Gastrocnemius medialis (tissue), 4 donors: ENCODE measurements around the gene HOXB2. TPM values are rescaled to one million over a fixed set of nuclear protein-coding genes. Genes with fewer than 3 reads are reported as not detected.

Experiments used
- ATAC-seq, 2 donors: fragments of 150-250 bp; one replicate each; pipeline ENCODE4 v1.9.1; 2016
- DNase-seq, 2 donors: peaks; one replicate each; pipeline ENCODE4 v3.0.0-alpha.2; 2019
- H3K27ac ChIP-seq, 4 donors: fragments of 200-600 bp; sonication (generic); 1 replicate in 1 of 4; 2 replicates in 3 of 4; pipeline ENCODE4 v1.5.1; 2016 to 2018; ENCODE audit warnings: mild to moderate bottlenecking in 2 of 4, moderate library complexity in 1 of 4
- H3K27me3 ChIP-seq, 3 donors: fragments of 200-600 bp; sonication (generic) in 2 of 3; 1 replicate in 1 of 3; 2 replicates in 2 of 3; pipeline versions ENCODE4 v1.5.1 to v1.6.0; 2016 to 2019; ENCODE audit warnings: mild to moderate bottlenecking in 1 of 3, moderate library complexity in 1 of 3
- H3K36me3 ChIP-seq, 2 donors: fragments of 200-600 bp; sonication (generic) in 1 of 2; one replicate each; pipeline ENCODE4 v1.5.1; 2017 to 2018
- H3K4me1 ChIP-seq, 2 donors: fragments of 200-600 bp; sonication (generic) in 1 of 2; one replicate each; pipeline ENCODE4 v1.5.1; 2016 to 2017; ENCODE audit warnings: mild to moderate bottlenecking in 2 of 2
- H3K4me3 ChIP-seq, 4 donors: fragments of 200-600 bp; sonication (generic) in 3 of 4; 1 replicate in 1 of 4; 2 replicates in 3 of 4; pipeline ENCODE4 v1.5.1; 2016 to 2019; ENCODE audit warnings: mild to moderate bottlenecking in 2 of 4
- H3K9me3 ChIP-seq, 3 donors: fragments of 200-600 bp; sonication (generic) in 2 of 3; 1 replicate in 1 of 3; 2 replicates in 2 of 3; pipeline ENCODE4 v1.5.1; 2016 to 2019
- POLR2A ChIP-seq, 2 donors: fragments of 450-650 bp; IDR thresholded peaks; one replicate each; pipeline ENCODE4 v1.6.1; 2017; ENCODE audit warnings: antibody characterized with exemption in 2 of 2, mild to moderate bottlenecking in 2 of 2, moderate library complexity in 2 of 2
- in situ Hi-C, 4 donors: fragments of 200-750 bp; cut with MboI; loops; one replicate each; pipeline versions ENCODE4 v1.15.0 to v1.8.0; 2017; ENCODE audit warnings: low sequenced_read_pairs in 4 of 4
- intact Hi-C: fragments of 100-400 bp; cut with DNase I; formaldehyde crosslinking; loops from one replicate; pipeline ENCODE4 v1.15.1; 2023; ENCODE audit warnings: low total_unique reads
- total RNA-seq, 4 donors: library from RNA; depleted of rRNA; stranded (reverse); fragments of >200 nt; gene quantifications; one replicate each; pipeline versions ENCODE4 v1.1.0 to v1.2.3, GENCODE V29; 2016
- TF ChIP-seq, protein P1 (sequence below), 5 experiments: fragments of 450-650 bp in 3 of 5; fragments of 200-600 bp in 2 of 5; sonication (generic) in 2 of 5; IDR thresholded peaks in 4 of 5; conservative IDR thresholded peaks in 1 of 5; 1 replicate in 4 of 5; 2 replicates in 1 of 5; pipeline ENCODE4 v1.5.1; 2016 to 2019; ENCODE audit warnings: antibody characterized with exemption in 5 of 5, mild to moderate bottlenecking in 3 of 5, moderate library complexity in 3 of 5

HOXB2 gene
- total RNA-seq, 4 donors from 2014 or later = 4.1 to 22.1 (median 10.4) TPM

DNA sequence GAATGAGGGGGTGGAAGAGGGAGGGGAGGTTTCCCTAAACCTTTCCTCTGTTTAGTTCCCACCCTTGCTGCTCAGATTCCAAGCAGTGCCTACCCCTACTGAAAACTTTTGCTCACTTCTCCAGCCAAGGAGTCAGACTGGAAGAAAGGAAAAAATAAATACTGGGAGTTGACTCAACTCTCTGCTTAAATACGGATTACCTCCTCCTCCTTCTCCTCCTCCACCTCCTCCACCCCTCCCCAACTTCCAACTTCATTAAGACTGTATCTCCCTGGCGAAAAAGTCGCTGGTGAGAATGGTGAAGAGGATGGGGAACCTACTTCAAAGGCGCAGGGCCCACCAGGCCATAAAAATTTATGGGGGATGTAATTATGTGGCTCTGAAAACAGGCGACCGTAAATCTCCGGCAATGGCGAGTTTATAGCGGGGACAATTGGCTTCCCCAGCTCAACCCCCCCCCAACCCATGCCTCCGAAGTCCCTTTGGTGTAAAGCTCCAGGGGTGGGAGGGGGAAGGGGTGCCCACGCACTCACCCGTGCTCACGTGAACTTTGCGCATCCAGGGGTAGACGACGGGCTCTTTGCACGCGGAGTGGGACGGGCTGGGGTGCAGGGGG lies 32.5 kb upstream of the HOXB2 start:
- intact Hi-C loops = no loop called here

DNA sequence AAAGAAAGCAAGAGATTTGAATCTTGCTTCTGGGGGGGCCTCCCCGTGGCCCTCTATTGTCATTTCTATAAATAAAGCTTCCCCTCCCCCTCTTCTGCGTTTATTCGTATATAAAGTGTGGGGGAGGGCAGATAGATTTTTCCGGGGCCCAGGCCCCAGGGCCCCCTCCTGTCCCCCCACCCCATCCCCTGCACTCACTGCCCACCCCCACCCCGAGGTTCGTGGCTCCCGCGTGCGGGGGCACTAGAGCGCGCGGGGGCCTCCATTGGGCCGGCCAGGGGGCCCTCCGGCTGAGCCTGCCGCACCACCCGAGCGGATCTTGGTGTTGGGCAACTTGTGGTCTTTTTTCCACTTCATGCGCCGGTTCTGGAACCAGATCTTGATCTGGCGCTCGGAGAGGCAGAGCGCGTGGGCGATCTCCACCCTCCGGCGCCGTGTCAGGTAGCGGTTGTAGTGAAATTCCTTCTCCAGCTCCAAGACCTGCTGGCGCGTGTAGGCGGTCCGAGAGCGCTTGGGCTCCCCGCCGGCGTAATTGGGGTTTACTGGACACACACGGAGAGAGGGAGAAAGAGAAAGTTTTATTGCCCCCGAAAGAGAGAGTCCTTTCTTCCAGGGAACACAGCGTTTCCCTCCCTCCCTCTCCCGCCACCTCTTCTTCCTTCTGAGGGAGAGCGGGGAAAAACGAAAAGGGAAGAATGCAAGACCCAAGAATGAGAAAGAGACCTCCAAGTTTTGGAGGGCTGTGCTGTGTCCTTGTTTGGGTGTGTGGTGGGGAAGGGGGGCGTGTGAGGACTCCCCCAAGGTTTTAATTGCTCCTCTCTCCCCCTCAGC lies 31.8 kb upstream of the HOXB2 start:
- Histone ChIP-seq H3K4me1 (peaks cover 5 to 10% of the 10 kb centered on the region in 2 donors), H3K36me3 (no peaks in the 10 kb centered on the region), H3K27me3 (peaks cover 31 to 71% (median 67%) of the 10 kb centered on the region in 3 donors), H3K9me3 (no peaks in the 10 kb centered on the region), H3K4me3 (peak overlapping the region; percentile 53 to 67 (median 62)), H3K27ac (peak overlapping the region; percentile 40 to 83 (median 76))
- intact Hi-C loops (no loop called here), in situ Hi-C loops (no loop called here)
- no peak for DNase-seq
- no peak for ATAC-seq
- TF ChIP-seq, protein P1, sequence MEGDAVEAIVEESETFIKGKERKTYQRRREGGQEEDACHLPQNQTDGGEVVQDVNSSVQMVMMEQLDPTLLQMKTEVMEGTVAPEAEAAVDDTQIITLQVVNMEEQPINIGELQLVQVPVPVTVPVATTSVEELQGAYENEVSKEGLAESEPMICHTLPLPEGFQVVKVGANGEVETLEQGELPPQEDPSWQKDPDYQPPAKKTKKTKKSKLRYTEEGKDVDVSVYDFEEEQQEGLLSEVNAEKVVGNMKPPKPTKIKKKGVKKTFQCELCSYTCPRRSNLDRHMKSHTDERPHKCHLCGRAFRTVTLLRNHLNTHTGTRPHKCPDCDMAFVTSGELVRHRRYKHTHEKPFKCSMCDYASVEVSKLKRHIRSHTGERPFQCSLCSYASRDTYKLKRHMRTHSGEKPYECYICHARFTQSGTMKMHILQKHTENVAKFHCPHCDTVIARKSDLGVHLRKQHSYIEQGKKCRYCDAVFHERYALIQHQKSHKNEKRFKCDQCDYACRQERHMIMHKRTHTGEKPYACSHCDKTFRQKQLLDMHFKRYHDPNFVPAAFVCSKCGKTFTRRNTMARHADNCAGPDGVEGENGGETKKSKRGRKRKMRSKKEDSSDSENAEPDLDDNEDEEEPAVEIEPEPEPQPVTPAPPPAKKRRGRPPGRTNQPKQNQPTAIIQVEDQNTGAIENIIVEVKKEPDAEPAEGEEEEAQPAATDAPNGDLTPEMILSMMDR (IDR thresholded peaks at IDR 0.05 in 4 of 5, conservative IDR thresholded peaks at IDR 0.05 in 1 of 5) = no peak
- no peak for TF ChIP-seq POLR2A (IDR thresholded peaks at IDR 0.05)

More for the DNA sequence above, 32.5 kb upstream of the HOXB2 start:
- TF ChIP-seq, protein P1 (IDR thresholded peaks at IDR 0.05 in 4 of 5, conservative IDR thresholded peaks at IDR 0.05 in 1 of 5) = no peak
- TF ChIP-seq POLR2A (IDR thresholded peaks at IDR 0.05) = no peak
- peak overlapping the region; percentile 53 to 67 (median 62) for H3K4me3 ChIP-seq
- peak overlapping the region in 3 of 4 donors; percentile 72 to 83 (median 79) for H3K27ac ChIP-seq
- H3K27me3 ChIP-seq = peaks cover 27 to 77% (median 73%) of the 10 kb centered on the region in 3 donors
- in situ Hi-C loops = no loop called here
- H3K36me3 ChIP-seq = no peaks in the 10 kb centered on the region
- DNase-seq = no peak
- H3K4me1 ChIP-seq = peaks cover 5% of the 10 kb centered on the region in 2 donors
- ATAC-seq = no peak
- no peaks in the 10 kb centered on the region for H3K9me3 ChIP-seq

DNA sequence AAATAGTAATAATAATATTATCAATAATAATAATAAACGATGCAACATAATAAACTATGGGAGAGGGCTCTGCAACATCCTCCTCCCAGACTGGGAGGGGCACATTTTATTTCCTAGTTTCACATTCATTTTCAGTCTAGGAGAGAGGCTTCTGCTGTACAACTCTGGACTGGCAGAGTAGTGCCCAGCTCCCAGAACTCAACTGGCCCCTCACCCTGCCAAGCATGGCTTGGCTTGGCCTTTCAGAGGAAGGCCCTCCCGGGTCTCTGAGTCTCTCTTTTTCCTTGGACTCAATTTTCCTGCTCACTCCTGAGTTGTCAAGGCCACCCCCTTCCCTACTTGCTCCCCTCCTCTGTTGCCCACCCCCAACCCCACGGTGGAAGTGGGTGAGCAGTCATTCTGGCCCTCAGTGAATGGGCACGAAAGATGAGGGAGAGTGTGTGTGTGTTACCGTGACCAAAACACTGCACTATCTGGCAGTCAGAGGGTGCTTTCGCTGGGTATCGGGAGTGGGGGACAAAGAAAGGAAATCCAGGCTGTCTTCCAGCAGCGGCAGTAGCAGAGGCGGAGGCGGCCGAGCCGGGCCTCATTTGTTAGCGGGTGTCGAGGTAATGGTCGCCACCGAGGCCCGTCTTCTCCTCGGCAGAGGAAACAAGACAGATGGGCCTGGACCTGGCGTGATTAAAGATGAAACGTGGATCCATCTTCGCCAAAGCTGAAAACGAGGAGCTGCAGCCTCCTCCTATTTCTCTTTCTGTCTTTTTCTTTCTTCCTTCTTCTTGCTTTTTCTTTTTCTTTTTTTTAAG lies 31.0 kb upstream of the HOXB2 start:
- intact Hi-C loops (no loop called here), in situ Hi-C loops (no loop called here)
- no peak for DNase-seq
- ATAC-seq = no peak
- Histone ChIP-seq H3K36me3 (no peaks in the 10 kb centered on the region), H3K27me3 (peaks cover 30 to 64% (median 62%) of the 10 kb centered on the region in 3 donors), H3K27ac (peak overlapping the region; percentile 40 to 83 (median 76)), H3K4me1 (peaks cover 5 to 11% of the 10 kb centered on the region in 2 donors), H3K4me3 (peak overlapping the region in 3 of 4 donors; percentile 60 to 67 (median 65)), H3K9me3 (no peaks in the 10 kb centered on the region)
- TF ChIP-seq, protein P1 (IDR thresholded peaks at IDR 0.05 in 4 of 5, conservative IDR thresholded peaks at IDR 0.05 in 1 of 5) = no peak
- no peak for TF ChIP-seq POLR2A (IDR thresholded peaks at IDR 0.05)

DNA sequence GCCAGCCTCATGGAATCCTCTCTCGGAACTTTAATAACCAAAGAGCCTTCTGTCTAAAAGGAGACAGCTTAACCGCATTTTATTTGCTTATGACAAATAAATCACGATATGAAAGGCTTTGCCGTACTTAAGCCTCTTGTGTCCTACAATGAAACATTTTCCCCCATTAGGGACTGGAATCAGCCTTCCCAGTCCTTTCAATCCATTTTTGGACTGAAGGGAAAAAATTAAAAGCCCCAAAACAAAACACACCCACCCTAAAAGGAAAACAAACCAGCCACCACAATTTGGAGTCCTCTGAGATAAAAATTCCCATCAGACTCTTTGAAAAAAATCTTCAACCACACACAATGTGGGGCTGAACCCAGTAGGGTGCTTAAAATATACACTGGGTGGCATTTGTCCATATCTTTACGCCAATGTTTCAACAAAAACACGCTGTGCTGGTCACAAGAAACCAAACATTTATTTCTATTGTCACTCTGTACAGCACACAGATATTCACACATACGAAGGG lies 30.2 kb upstream of the HOXB2 start:
- Histone ChIP-seq H3K4me3 (no peak overlapping the region), H3K4me1 (peaks cover 5 to 11% of the 10 kb centered on the region in 2 donors), H3K27me3 (peaks cover 32 to 62% (median 56%) of the 10 kb centered on the region in 3 donors), H3K9me3 (no peaks in the 10 kb centered on the region), H3K36me3 (no peaks in the 10 kb centered on the region), H3K27ac (peak overlapping the region in 1 of 4 donors; percentile 79)
- DNase-seq (no peak), ATAC-seq (no peak)
- intact Hi-C loops = no loop called here
- in situ Hi-C loops = no loop called here
- TF ChIP-seq POLR2A (IDR thresholded peaks at IDR 0.05) = no peak
- TF ChIP-seq, protein P1 (IDR thresholded peaks at IDR 0.05 in 4 of 5, conservative IDR thresholded peaks at IDR 0.05 in 1 of 5) = no peak
